ENCODE measurements around the gene BPIFB1. TPM values are rescaled to one million over a fixed set of nuclear protein-coding genes. Genes with fewer than 3 reads are reported as not detected.

Gene BPIFB1
- total and polyA plus RNA-seq, 3 donors from 2014 or later, result 1.6 to 5.8 (median 5.5) TPM

DNA sequence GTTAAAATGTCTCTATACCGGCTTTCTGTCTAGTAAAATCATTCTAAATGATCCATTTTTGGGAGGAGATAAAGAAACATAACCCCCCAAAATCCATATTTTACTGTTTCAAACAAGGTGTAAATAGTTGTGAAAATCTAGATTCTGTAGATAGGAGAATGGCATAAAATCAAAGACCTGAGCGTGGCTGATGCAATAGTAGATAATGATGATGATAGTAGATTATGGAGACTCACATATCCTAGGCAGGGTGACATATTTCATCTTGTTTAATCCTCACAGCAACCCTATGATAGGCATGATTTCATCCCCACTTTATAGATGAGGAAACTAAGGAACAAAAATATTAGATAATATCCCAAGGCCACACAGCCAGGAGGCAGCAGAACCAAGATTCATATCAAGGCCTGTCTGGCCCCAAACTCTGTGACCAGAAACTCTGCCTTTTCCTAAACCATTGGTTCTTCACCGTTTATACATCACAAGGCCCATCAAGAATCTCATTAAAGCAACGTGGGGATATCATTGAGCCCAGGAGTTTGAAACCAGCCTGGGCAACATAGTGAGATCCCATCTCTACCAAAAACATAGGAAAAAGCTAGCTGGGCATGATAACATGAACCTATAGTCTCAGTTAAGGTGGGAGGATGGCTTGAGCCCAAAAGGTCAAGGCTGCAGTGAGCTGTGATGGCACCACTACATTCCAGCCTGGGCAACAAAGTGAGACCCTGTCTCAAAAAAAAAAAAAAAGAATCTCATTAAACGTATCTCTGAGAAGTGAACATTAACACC is 55.6 kb downstream of the BPIFB1 start:
- Histone ChIP-seq H3K27ac (no peak overlapping the region), H3K4me3 (no peak overlapping the region), H3K36me3 (ENCODE audit: low read depth, missing control alignments) (no peaks in the 10 kb centered on the region), H3K27me3 (no peaks in the 10 kb centered on the region), H3K4me1 (no peaks in the 10 kb centered on the region), H3K9me3 (no peaks in the 10 kb centered on the region)
- TF ChIP-seq, protein P1, sequence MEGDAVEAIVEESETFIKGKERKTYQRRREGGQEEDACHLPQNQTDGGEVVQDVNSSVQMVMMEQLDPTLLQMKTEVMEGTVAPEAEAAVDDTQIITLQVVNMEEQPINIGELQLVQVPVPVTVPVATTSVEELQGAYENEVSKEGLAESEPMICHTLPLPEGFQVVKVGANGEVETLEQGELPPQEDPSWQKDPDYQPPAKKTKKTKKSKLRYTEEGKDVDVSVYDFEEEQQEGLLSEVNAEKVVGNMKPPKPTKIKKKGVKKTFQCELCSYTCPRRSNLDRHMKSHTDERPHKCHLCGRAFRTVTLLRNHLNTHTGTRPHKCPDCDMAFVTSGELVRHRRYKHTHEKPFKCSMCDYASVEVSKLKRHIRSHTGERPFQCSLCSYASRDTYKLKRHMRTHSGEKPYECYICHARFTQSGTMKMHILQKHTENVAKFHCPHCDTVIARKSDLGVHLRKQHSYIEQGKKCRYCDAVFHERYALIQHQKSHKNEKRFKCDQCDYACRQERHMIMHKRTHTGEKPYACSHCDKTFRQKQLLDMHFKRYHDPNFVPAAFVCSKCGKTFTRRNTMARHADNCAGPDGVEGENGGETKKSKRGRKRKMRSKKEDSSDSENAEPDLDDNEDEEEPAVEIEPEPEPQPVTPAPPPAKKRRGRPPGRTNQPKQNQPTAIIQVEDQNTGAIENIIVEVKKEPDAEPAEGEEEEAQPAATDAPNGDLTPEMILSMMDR (IDR thresholded peaks at IDR 0.05), result no peak
- no peak for TF ChIP-seq POLR2A (IDR thresholded peaks at IDR 0.05)
- no peak for DNase-seq
- WGBS, 2 donors, result 84 to 87% methylated on average over 5 of the region's 5 CpGs
- intact Hi-C loops (cut with DNase I; ENCODE audit: low total_unique reads), result no loop called here

DNA sequence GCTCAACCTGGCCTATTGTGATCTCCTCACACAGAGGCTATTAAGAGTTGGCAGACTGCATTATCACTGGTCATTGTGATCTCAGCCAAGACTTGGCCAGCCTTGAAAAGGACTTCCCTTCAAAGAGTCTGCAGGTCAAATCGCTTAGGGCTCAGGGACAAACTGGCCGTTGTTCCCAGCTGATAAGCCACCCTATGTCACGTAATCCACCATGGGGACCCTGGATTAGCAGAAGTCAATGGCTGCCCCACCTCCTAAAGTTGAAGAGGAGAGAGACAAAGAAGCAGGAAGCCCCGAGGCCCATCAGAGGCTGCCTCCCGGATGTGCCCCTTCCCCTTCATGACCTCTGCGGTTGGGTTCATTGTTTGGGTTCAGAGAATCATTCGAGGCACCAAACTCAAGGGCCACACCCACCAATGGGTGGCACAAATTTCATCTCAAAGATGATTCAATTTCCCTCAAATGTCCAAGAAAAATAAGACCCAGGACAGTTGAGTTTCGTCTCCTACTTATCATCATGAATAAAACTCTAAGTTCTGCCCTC is 56.6 kb downstream of the BPIFB1 start:
- no peaks in the 10 kb centered on the region for H3K9me3 ChIP-seq

GRCh38 chr20:33343521-33343920 is 60.5 kb downstream of the BPIFB1 start:
- TF ChIP-seq, protein P1 (IDR thresholded peaks at IDR 0.05), result no peak
- no peak for TF ChIP-seq POLR2A (IDR thresholded peaks at IDR 0.05)
- WGBS, 2 donors, result 92 to 96% methylated on average over 4 of the region's 4 CpGs
- intact Hi-C loops (cut with DNase I; ENCODE audit: low total_unique reads), result no loop called here

More for the DNA sequence above, 56.6 kb downstream of the BPIFB1 start:
- H3K27me3 ChIP-seq, result no peaks in the 10 kb centered on the region
- no peaks in the 10 kb centered on the region for H3K4me1 ChIP-seq
- 62 to 67% methylated on average over 8 of the region's 8 CpGs for WGBS, 2 donors
- TF ChIP-seq POLR2A (IDR thresholded peaks at IDR 0.05), result no peak
- TF ChIP-seq, protein P1 (IDR thresholded peaks at IDR 0.05), result no peak
- no peak overlapping the region for H3K27ac ChIP-seq
- no peak for DNase-seq
- intact Hi-C loops (cut with DNase I; ENCODE audit: low total_unique reads), result no loop called here
- no peak overlapping the region for H3K4me3 ChIP-seq
- no peaks in the 10 kb centered on the region for H3K36me3 ChIP-seq (ENCODE audit: low read depth, missing control alignments)

DNA sequence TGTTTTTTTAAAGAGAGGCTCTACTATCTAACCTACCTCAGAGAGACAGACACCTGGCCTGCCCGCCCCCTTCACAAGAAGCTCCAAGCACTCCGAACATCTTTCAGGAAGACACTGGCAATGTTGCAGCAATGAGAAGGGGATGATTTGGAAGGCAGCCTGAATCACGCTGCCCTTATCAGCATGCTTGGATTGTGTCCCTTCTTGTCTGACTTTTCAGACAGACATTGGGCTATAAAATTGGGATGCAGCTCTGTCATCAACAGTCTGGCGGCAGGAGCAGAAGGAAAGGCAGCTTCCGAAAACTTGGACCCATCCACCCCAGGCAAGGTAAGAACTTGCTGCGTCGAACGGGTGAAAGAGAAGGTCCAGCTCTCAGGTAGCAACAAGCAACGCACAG is 62.3 kb downstream of the BPIFB1 start:
- Histone ChIP-seq H3K36me3 (ENCODE audit: low read depth, missing control alignments) (no peaks in the 10 kb centered on the region), H3K27ac (no peak overlapping the region), H3K4me1 (no peaks in the 10 kb centered on the region), H3K27me3 (no peaks in the 10 kb centered on the region), H3K4me3 (no peak overlapping the region), H3K9me3 (no peaks in the 10 kb centered on the region)
- no peak for TF ChIP-seq POLR2A (IDR thresholded peaks at IDR 0.05)
- TF ChIP-seq, protein P1 (IDR thresholded peaks at IDR 0.05), result no peak
- intact Hi-C loops (cut with DNase I; ENCODE audit: low total_unique reads), result no loop called here
- WGBS, 2 donors, result 64 to 74% methylated on average over 9 of the region's 9 CpGs
- no peak for DNase-seq

More at GRCh38 chr20:33343521-33343920, 60.5 kb downstream of the BPIFB1 start:
- no peaks in the 10 kb centered on the region for H3K9me3 ChIP-seq
- H3K4me3 ChIP-seq, result no peak overlapping the region
- no peaks in the 10 kb centered on the region for H3K4me1 ChIP-seq
- H3K36me3 ChIP-seq (ENCODE audit: low read depth, missing control alignments), result no peaks in the 10 kb centered on the region
- no peaks in the 10 kb centered on the region for H3K27me3 ChIP-seq
- no peak overlapping the region for H3K27ac ChIP-seq
- DNase-seq, result no peak

All from testis (tissue), 3 donors.